NCI-H1417 (cell line): ENCODE data around the gene REG4.
"Not testable (repeated sequence)": the region's sequence is repeated elsewhere in the genome, so short reads cannot be mapped to it uniquely, and the experiment has no call there.

Experiments
- DNase-seq, 3 experiments: peaks; one replicate each; lab custom pipeline; 2025; lab: John Stamatoyannopoulos, UW

The REG4 gene

GRCh38 chr1:119808491-119808890 lies 2.8 kb downstream of the REG4 start:
- DNase-seq: no peak

- DNase-seq: no peak
These were observed 4.8 kb downstream of the REG4 start for GRCh38 chr1:119806489-119806888.

GRCh38 chr1:119805746-119806145 lies 5.5 kb downstream of the REG4 start:
- DNase-seq: no peak

GRCh38 chr1:119805247-119805646 lies 6.0 kb downstream of the REG4 start:
- no peak for DNase-seq

- DNase-seq: no peak
These were observed 11.6 kb downstream of the REG4 start for GRCh38 chr1:119799599-119800177.

- no peak for DNase-seq
These were observed 12.3 kb downstream of the REG4 start for GRCh38 chr1:119799003-119799402.

- no peak for DNase-seq
These were observed 13.7 kb downstream of the REG4 start for GRCh38 chr1:119797606-119798005.

GRCh38 chr1:119797162-119797561 lies 14.1 kb downstream of the REG4 start:
- no peak for DNase-seq

GRCh38 chr1:119795261-119796200 lies 15.7 kb downstream of the REG4 start:
- peak in 1 of 3 experiments; percentile 74 for DNase-seq

GRCh38 chr1:119794876-119795240 lies 16.4 kb downstream of the REG4 start:
- peak in 1 of 3 experiments; percentile 89 for DNase-seq

- no peak for DNase-seq
These were observed 16.9 kb downstream of the REG4 start for GRCh38 chr1:119794230-119794875.

GRCh38 chr1:119791377-119791776 lies 19.9 kb downstream of the REG4 start:
- DNase-seq: no peak

- DNase-seq: no peak
These were observed 20.6 kb downstream of the REG4 start for GRCh38 chr1:119790451-119791198.

GRCh38 chr1:119787776-119788175 lies 23.5 kb downstream of the REG4 start:
- no peak for DNase-seq

- peak in 1 of 3 experiments; percentile 15 for DNase-seq
These were observed 24.7 kb downstream of the REG4 start for GRCh38 chr1:119786473-119787050.

- DNase-seq: not testable (repeated sequence)
These were observed 25.2 kb downstream of the REG4 start for GRCh38 chr1:119786046-119786445.

GRCh38 chr1:119784191-119784781 lies 27.0 kb downstream of the REG4 start:
- no peak for DNase-seq

GRCh38 chr1:119783354-119784185 lies 27.7 kb downstream of the REG4 start:
- no peak for DNase-seq

- DNase-seq: peak in 2 of 3 experiments; percentile 18 to 44
These were observed 28.5 kb downstream of the REG4 start for GRCh38 chr1:119782631-119783325.
